Activated T-cell treated with anti-CD3 and anti-CD28 coated beads, Interleukin-2, amount 50 U/mL, for 1 hour (primary cell): ENCODE measurements around the gene LRRC7.
"Not testable (repeated sequence)": the region's sequence is repeated elsewhere in the genome, so short reads cannot be mapped to it uniquely, and the experiment has no call there.

ENCODE experiments used
- DNase-seq: peaks from one replicate; pipeline ENCODE4 v3.0.0-alpha.2; 2020

LRRC7 gene

DNA sequence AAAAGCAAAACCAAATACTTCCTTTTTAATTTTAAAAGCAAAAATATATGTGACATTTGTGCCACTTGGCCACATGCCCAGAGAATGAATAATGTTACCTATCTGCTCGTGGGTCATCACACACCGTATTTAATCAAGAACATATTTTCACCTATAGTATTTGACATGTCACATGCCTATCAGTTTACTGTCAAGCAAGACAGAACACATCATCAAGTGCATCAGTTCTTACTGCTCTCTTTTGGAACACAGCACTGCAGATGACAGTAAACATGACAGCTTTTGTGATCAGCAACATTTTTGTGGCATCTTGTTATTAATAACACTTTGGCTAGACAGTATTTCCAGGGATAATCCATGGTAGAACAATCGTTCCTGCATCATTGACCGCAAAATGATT, 134.4 kb downstream of the LRRC7 start:
- no peak for DNase-seq

DNA sequence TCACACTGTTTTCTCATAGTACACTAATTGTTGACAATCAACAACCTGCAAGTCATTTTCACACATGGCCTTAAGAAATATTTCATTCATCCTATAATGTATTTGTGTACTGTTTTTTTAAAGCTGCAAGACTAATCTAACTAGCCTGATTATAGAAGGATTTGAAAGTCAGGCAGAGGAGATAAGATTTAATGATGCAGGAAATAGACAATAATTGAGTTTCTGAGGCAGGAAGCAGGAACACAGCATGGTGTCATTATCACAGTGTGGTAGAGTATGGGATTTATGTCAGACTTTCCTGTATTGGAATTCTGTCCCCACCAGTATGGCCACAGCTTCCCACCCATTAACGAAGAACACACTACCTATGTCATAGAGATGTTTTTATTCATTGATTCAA, 138.8 kb downstream of the LRRC7 start:
- no peak for DNase-seq

GRCh38 chr1:69707103-69707502, 139.4 kb downstream of the LRRC7 start:
- no peak for DNase-seq

DNA sequence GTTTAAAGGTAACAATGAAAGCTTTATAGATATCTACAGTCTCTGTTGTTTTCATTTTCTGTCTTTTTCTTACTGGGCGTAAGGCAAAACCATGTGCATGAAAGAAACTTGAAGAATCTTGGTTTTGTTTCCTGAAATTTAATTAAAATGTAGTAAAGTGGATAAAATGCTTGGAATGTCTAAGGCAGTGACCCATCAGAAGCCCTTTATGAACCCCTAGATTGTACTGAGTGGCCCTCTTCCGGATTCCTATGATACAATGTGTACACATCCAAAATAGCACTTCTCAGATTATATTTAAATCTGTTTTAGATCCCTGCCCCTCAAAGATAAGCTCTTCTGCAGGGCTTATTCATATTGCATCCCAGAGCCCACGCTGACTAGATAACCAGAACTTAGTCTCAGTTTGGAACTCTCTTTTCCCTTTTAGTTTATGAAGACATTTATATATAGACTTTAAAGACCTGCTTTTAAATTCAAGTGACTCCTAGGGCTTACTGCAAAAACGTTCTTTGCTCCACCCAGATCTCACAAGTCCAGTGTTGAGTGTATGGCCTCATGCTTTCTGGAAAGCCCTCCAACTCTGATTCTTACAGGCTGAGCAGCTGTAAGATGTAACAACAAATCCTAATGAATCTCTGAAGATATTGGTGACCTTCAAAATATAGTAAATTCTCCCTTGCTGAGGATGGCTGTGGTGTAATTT, 142.9 kb downstream of the LRRC7 start:
- DNase-seq: no peak

DNA sequence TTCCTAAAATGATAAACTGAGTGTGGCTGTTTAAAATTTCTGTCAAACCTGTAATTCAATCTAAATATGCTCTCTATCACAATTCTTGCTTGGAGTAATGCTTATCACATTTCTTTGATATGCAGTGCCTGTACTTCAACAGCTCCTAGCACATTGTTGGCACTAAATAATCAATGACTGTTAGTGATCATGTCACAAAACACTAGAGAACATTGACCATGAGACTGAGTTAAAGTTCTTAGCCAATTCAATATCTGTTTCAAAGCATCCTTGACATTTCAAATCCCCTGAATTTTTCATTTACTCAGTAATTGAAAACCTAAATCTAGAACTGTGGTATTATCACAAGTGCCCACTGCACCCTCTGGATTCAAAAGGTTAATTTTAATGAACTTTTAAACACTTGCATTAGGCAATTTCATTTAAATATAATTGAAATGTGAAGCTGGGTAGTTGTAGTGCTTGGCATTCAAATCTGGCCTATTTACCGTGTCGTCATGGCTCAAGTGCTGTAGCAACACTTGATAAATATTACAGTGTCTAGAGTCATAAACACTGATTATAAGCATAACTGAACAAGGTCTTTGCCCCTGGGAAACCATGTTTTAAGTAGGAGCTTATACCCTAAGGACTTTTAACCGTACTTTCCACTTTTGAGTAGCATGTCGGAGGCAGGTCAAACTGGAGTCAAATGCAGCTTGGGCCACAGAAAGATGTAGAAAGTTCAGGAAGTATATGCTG, 143.6 kb downstream of the LRRC7 start:
- DNase-seq: no peak

- not testable (repeated sequence) for DNase-seq
Observed at GRCh38 chr1:69717834-69718233, 150.1 kb downstream of the LRRC7 start.

- no peak for DNase-seq
Observed at GRCh38 chr1:69728206-69728605, 160.5 kb downstream of the LRRC7 start.

DNA sequence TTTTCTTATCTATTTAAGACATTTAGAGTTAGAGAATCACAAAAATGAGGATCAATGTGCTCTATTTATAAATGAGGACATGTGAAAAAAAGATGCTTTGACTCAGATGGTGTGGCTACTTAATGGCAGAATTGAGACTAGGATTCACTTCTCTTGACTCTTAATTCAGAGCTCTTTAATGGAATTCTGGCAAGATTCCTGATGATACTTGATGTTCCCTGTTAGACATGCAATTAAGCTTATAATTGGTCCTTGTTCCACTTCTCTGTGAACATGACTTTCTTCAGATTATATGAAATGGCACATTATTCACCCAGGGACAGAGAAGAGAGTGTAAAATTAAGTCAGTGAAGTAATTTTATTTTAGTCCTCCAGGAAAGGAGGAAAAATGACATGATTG, 165.3 kb downstream of the LRRC7 start:
- no peak for DNase-seq

GRCh38 chr1:69737527-69738185, 169.9 kb downstream of the LRRC7 start:
- DNase-seq: no peak

GRCh38 chr1:69738458-69739250, 170.9 kb downstream of the LRRC7 start:
- DNase-seq: no peak

DNA sequence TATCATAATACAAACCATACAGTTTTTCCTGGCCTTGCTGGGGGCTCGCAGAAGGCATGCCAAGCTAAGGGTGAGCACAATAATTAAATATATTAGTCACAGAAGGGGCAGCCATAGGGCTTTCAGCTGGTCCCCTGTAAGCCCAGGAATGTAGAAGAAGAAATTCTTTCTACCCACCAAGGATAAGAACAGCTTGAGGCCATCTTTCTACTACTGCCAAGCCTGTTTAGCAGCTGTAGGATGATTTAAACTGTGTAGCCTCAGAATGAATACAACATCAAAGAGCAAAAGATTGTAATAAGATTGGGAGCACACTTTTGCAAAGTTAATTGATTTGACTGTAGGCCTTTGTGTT, 171.5 kb downstream of the LRRC7 start:
- no peak for DNase-seq

DNA sequence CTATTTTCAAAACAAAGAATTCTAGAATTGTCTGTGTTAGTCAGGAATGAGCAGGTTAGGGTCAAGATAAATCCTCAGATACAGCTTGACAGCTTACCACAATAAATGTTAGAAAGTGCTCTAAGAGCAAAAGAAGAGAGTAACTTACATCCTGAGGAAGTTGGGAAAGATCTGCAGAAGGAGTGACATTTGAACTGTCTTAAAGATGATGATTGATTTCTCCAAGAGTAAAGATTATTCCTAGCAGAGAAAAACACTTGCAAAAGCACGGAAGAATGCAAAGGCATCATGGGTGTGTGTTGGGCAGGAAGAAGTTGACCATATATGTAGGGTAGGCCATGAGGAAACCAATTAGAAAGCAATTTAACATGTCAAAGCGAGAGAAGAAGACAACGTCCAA, 175.4 kb downstream of the LRRC7 start:
- DNase-seq: no peak

DNA sequence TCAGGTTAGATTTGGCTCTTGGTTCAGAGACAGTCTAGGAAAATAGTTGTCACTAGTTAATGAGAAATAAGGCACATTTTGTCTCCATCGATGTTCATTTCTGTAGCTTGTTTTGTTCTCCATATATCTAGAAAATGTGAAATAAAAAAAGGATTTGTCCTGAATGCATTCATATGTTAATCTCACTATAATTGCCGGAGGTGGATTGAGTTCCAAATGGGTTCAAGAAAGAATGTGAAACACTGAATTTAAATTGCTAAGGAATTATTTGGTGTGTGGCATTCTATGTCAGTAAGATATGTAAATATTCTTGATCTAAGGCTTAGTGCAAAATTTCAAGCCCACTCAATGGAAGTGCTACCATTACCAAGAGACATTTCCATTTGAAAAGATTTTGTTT, 176.7 kb downstream of the LRRC7 start:
- no peak for DNase-seq

- DNase-seq: no peak
Observed at GRCh38 chr1:69747207-69747606, 179.5 kb downstream of the LRRC7 start.

DNA sequence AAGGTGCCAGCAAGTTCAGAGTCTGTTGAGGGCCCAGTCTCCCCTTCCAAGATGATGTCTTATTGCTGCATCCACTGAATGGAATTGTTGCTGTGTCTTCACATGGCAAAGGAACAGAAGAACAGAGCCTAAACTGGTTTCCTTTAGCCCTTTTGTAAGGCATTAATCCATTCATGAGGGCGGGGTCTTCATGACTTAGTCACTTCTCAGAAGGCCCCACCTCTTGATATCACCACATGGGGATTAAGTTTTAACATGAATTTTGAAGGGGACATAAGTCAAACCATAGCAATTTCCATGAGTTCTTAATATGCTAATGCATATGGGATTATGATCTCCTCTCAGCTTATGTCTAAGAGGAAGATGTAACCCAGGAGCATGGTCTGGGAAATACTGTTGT, 182.9 kb downstream of the LRRC7 start:
- DNase-seq: no peak

DNA sequence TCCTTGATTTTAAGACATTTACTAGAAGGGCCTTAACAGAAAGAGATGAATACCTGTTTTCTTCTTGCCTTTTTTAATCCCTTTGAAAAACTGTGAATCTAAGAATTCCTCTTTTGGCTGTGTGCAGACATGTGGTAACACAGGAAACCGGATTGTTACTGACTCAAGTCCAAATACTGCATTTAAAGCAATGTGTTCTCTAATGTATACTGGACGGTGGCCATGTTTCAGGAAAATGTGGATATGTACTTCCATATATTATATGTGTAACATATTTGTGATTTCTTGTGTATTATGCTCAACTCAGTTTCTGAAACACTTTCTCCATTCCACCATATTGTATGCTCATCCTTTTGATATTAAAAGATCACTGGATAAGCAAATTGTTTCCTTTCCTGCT, 185.1 kb downstream of the LRRC7 start:
- DNase-seq: no peak

GRCh38 chr1:69754521-69754920, 186.8 kb downstream of the LRRC7 start:
- DNase-seq: no peak

DNA sequence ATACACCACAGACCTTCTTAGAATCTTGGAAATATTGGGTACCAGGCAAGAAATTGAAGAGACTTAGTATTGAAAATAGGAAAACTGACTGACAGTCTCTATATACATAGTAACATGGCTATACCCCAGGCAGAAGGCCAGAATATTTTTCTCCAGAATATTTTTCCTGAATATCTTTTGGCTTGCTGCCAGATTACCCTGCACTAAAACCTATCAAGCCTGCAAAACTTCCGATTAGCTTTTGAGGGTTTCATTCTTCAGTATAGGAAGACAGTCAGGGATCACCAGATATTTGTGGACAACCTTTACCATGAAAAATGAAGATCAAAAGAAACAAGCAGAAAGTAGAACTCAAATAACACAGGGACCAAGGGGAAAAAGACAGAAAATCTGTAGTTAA, 187.9 kb downstream of the LRRC7 start:
- no peak for DNase-seq

GRCh38 chr1:69765951-69766350, 198.2 kb downstream of the LRRC7 start:
- DNase-seq: no peak

DNA sequence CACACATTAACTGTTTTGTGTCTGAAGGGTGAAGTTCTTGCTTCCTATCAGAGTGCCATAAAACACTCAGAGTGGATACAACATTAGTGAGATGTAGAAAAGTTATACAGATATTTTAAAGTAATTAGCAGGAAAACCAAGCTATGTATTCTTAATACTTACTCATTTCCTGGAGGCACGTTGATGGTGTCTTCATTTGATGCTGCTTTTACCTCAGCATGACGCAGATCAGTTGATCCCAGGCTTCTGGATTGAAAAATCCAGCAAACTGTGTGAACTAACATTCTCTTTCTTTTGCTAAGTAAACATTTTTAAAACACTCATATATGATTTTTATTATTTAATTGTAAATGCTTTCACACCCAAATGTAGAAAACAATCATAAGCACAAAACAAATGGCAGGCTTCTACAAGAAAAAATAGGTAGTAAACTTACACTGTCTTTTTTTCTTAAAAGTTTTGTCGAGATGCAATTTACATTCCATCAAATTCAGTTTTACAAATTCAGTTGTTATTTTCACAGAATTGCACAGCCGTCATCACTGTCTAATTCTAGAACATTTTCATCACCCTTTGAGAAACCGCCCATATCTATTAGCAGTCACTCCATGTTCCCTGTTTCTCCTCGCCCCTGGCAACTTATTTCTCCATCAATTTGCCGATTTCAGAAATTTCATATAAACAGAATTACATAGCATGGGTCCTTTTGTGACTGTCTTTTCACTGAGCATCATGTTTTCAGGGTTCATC, 198.9 kb downstream of the LRRC7 start:
- DNase-seq: no peak

GRCh38 chr1:69776555-69776954, 208.8 kb downstream of the LRRC7 start:
- DNase-seq: no peak

DNA sequence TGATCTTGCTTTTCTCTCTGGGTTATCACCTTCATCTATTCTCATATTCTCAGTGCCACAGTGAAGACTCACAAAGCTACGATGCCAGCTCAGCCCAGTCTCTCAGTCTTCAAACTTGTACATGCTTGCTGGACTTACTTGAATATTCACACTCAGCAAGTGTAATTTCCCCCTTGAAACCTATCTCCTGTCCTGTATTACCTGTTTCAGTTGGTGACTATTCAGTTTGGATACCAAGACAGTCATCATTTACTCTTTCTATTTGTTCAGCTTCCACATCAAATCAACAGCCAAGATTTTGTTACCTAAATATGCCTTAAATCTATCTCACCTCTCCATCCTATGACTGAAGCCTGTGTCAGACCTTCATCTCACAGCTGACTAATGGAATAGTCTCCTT, 209.7 kb downstream of the LRRC7 start:
- no peak for DNase-seq

DNA sequence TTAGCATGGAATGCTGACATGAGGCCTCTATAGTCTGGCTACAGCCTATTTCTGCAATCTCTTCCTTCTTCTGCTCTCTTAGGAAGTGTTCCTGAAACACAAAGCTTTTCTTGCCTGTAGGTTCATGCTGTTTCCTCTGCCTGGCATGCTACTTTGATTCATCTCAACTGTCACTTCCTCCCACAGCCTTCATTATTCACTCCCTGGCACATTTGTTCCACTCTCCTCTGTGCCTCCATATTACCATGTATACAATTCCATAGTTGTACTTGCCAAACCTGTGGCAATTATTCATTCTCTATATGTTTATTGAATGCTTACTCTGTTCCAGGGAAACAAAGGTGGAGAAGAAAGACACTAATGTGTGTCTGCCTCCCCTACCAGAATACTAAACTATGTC, 210.2 kb downstream of the LRRC7 start:
- no peak for DNase-seq
